HEK293 (cell line): Measurements from ENCODE around the gene KLHL13.

ENCODE experiments used
- CTCF ChIA-PET: fragments of 350-600 bp; formaldehyde crosslinking; extraction: SDS; loops from one replicate; lab custom pipeline; 2021; ENCODE audit warnings: antibody characterized with exemption; lab: Yijun Ruan, JAX
- POLR2A ChIA-PET: fragments of 300-600 bp; formaldehyde crosslinking; extraction: SDS; loops from one replicate; lab custom pipeline; 2020; ENCODE audit warnings: antibody characterized with exemption, inconsistent platforms; lab: Yijun Ruan, JAX
- H3K27ac ChIP-seq: fragments of 200-500 bp; sonication (Bioruptor generic); 2 replicates; pipeline ENCODE4 v1.5.1; 2014; ENCODE audit warnings: low read depth, low read length, control low read depth, inconsistent platforms; ENCODE audit errors: extremely low read depth
- H3K36me3 ChIP-seq, 2 experiments: fragments of 200-500 bp in 1 of 2; sonication (Bioruptor generic) in 1 of 2; 1 replicate in 1 of 2; 2 replicates in 1 of 2; pipeline ENCODE4 v1.5.1; 2014 to 2017; ENCODE audit warnings: inconsistent platforms in 2 of 2, low read length in 2 of 2; ENCODE audit not compliant: control insufficient read depth in 2 of 2, insufficient read depth in 1 of 2
- H3K4me1 ChIP-seq: fragments of 200-500 bp; sonication (Bioruptor generic); 2 replicates; pipeline ENCODE4 v1.5.1; 2014; ENCODE audit warnings: mild to moderate bottlenecking, low read length, inconsistent platforms; ENCODE audit not compliant: control insufficient read depth, insufficient read depth
- H3K4me3 ChIP-seq: 2 replicates; pipeline ENCODE4 v1.5.1; 2011; ENCODE audit warnings: low read depth, mild to moderate bottlenecking, control low read depth, low read length, moderate library complexity
- H3K9me3 ChIP-seq: fragments of 200-500 bp; sonication (Bioruptor generic); 2 replicates; pipeline ENCODE4 v1.5.1; 2014; ENCODE audit warnings: low read depth, low read length, inconsistent platforms; ENCODE audit not compliant: control insufficient read depth, insufficient read depth
- BCL11B ChIP-seq: fragments of 450-650 bp; formaldehyde crosslinking; IDR thresholded peaks from 2 replicates; pipeline ENCODE4 v1.5.1; 2016; ENCODE audit warnings: low read depth, missing biosample characterization, missing genetic modification characterization
- ELK4 ChIP-seq: IDR thresholded peaks from 2 replicates; pipeline ENCODE4 v1.6.1; 2011; ENCODE audit warnings: mild to moderate bottlenecking, low read depth, low read length, borderline replicate concordance
- GLIS2 ChIP-seq: fragments of 450-650 bp; formaldehyde crosslinking; IDR thresholded peaks from 2 replicates; pipeline ENCODE4 v1.5.1; 2016; ENCODE audit warnings: missing biosample characterization, missing genetic modification characterization
- HOXA7 ChIP-seq: sonication (generic); formaldehyde crosslinking; IDR thresholded peaks from 2 replicates; pipeline ENCODE4 v1.8.1; 2022; ENCODE audit warnings: missing genetic modification reagents, borderline replicate concordance
- TCF7L2 ChIP-seq: IDR thresholded peaks from 2 replicates; pipeline ENCODE4 v1.6.1; 2011; ENCODE audit warnings: low read depth, mild to moderate bottlenecking, inconsistent platforms, low read length, moderate library complexity, borderline replicate concordance
- WT1 ChIP-seq: fragments of 450-650 bp; formaldehyde crosslinking; IDR thresholded peaks from 2 replicates; pipeline ENCODE4 v1.5.1; 2016; ENCODE audit warnings: missing biosample characterization, missing genetic modification characterization
- YY2 ChIP-seq: fragments of 450-650 bp; formaldehyde crosslinking; IDR thresholded peaks from 2 replicates; pipeline ENCODE4 v1.5.1; 2016; ENCODE audit warnings: missing biosample characterization, missing genetic modification characterization
- ZBTB48 ChIP-seq: fragments of 450-650 bp; formaldehyde crosslinking; IDR thresholded peaks from 2 replicates; pipeline ENCODE4 v1.5.1; 2016; ENCODE audit warnings: missing biosample characterization, missing genetic modification characterization
- ZNF155 ChIP-seq: fragments of 450-650 bp; formaldehyde crosslinking; IDR thresholded peaks from 2 replicates; pipeline ENCODE4 v1.5.1; 2016; ENCODE audit warnings: missing biosample characterization, missing genetic modification characterization
- ZNF18 ChIP-seq: fragments of 450-650 bp; formaldehyde crosslinking; IDR thresholded peaks from 2 replicates; pipeline ENCODE4 v1.5.1; 2016; ENCODE audit warnings: missing biosample characterization, missing genetic modification characterization
- ZNF211 ChIP-seq: fragments of 450-650 bp; formaldehyde crosslinking; IDR thresholded peaks from 2 replicates; pipeline ENCODE4 v1.5.1; 2016; ENCODE audit warnings: low read depth, missing biosample characterization, missing genetic modification characterization
- ZNF214 ChIP-seq: fragments of 450-650 bp; formaldehyde crosslinking; IDR thresholded peaks from 2 replicates; pipeline ENCODE4 v1.5.1; 2017; ENCODE audit warnings: missing biosample characterization, mild to moderate bottlenecking, missing genetic modification characterization, borderline replicate concordance
- ZNF24 ChIP-seq: fragments of 450-650 bp; formaldehyde crosslinking; IDR thresholded peaks from 2 replicates; pipeline ENCODE4 v1.5.1; 2016; ENCODE audit warnings: missing biosample characterization, missing genetic modification characterization
- ZNF292 ChIP-seq: fragments of 450-650 bp; formaldehyde crosslinking; IDR thresholded peaks from 2 replicates; pipeline ENCODE4 v1.5.1; 2016; ENCODE audit warnings: low read depth, missing biosample characterization, missing genetic modification characterization, borderline replicate concordance
- ZNF354C ChIP-seq: fragments of 450-650 bp; formaldehyde crosslinking; IDR thresholded peaks from 2 replicates; pipeline ENCODE4 v1.5.1; 2016; ENCODE audit warnings: missing biosample characterization, missing genetic modification characterization, low read depth, borderline replicate concordance
- ZNF416 ChIP-seq: fragments of 450-650 bp; formaldehyde crosslinking; IDR thresholded peaks from 2 replicates; pipeline ENCODE4 v1.5.1; 2016; ENCODE audit warnings: missing biosample characterization, missing genetic modification characterization
- ZNF623 ChIP-seq: fragments of 450-650 bp; formaldehyde crosslinking; IDR thresholded peaks from 2 replicates; pipeline ENCODE4 v1.5.1; 2016; ENCODE audit warnings: missing biosample characterization, missing genetic modification characterization
- ZNF664 ChIP-seq: fragments of 450-650 bp; formaldehyde crosslinking; IDR thresholded peaks from 2 replicates; pipeline ENCODE4 v1.5.1; 2016; ENCODE audit warnings: missing biosample characterization, missing genetic modification characterization
- ZNF670 ChIP-seq: fragments of 450-650 bp; formaldehyde crosslinking; IDR thresholded peaks from 2 replicates; pipeline ENCODE4 v1.5.1; 2016; ENCODE audit warnings: missing biosample characterization, missing genetic modification characterization, low read depth
- ZNF707 ChIP-seq: fragments of 450-650 bp; formaldehyde crosslinking; IDR thresholded peaks from 2 replicates; pipeline ENCODE4 v1.5.1; 2016; ENCODE audit warnings: missing biosample characterization, missing genetic modification characterization
- ZNF785 ChIP-seq: fragments of 450-650 bp; formaldehyde crosslinking; IDR thresholded peaks from 2 replicates; pipeline ENCODE4 v1.5.1; 2016; ENCODE audit warnings: missing biosample characterization, missing genetic modification characterization
- ZNF791 ChIP-seq: fragments of 450-650 bp; formaldehyde crosslinking; IDR thresholded peaks from 2 replicates; pipeline ENCODE4 v1.5.1; 2016; ENCODE audit warnings: missing biosample characterization, missing genetic modification characterization
- ZNF837 ChIP-seq: fragments of 450-650 bp; formaldehyde crosslinking; IDR thresholded peaks from 2 replicates; pipeline ENCODE4 v1.5.1; 2016; ENCODE audit warnings: missing biosample characterization, missing genetic modification characterization
- ZSCAN30 ChIP-seq: fragments of 450-650 bp; IDR thresholded peaks from 2 replicates; pipeline ENCODE4 v1.5.1; 2018; ENCODE audit warnings: missing biosample characterization, mild to moderate bottlenecking, missing genetic modification characterization, moderate library complexity
- TF ChIP-seq, protein P1 (sequence below): fragments of 450-650 bp; formaldehyde crosslinking; IDR thresholded peaks from 2 replicates; pipeline ENCODE4 v1.5.1; 2016; ENCODE audit warnings: missing biosample characterization, missing genetic modification characterization, borderline replicate concordance
- TF ChIP-seq, protein P2 (sequence below): fragments of 450-650 bp; formaldehyde crosslinking; optimal IDR thresholded peaks from 2 replicates; pipeline ENCODE3; 2016; ENCODE audit warnings: missing biosample characterization, mild to moderate bottlenecking, missing genetic modification characterization
- TF ChIP-seq, protein P3 (sequence below): fragments of 450-650 bp; formaldehyde crosslinking; IDR thresholded peaks from 2 replicates; pipeline ENCODE4 v1.5.1; 2016; ENCODE audit warnings: missing biosample characterization, missing genetic modification characterization

KLHL13 gene

GRCh38 chrX:117982694-117983392 lies 133.8 kb downstream of the KLHL13 start:
- no peak overlapping the region for H3K4me3 ChIP-seq
- no peaks in the 10 kb centered on the region for H3K9me3 ChIP-seq
- CTCF ChIA-PET, result interaction anchor here (0.6 to 2.9 kb wide), 4 partner anchors 9 to 1493 kb away, joined by 3 to 19 read pairs (median 4); no protein-coding TSS in a partner anchor
- H3K27ac ChIP-seq, result no peak overlapping the region
- no peaks in the 10 kb centered on the region for H3K4me1 ChIP-seq
- TF ChIP-seq ELK4 (no peak), ZBTB48 (tag by site-specific recombination) (no peak), WT1 (tag by site-specific recombination) (no peak), ZNF664 (no peak), TCF7L2 (no peak)
- TF ChIP-seq, protein P1, sequence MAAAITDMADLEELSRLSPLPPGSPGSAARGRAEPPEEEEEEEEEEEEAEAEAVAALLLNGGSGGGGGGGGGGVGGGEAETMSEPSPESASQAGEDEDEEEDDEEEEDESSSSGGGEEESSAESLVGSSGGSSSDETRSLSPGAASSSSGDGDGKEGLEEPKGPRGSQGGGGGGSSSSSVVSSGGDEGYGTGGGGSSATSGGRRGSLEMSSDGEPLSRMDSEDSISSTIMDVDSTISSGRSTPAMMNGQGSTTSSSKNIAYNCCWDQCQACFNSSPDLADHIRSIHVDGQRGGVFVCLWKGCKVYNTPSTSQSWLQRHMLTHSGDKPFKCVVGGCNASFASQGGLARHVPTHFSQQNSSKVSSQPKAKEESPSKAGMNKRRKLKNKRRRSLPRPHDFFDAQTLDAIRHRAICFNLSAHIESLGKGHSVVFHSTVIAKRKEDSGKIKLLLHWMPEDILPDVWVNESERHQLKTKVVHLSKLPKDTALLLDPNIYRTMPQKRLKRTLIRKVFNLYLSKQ (tag by site-specific recombination), result no peak
- TF ChIP-seq, protein P2, sequence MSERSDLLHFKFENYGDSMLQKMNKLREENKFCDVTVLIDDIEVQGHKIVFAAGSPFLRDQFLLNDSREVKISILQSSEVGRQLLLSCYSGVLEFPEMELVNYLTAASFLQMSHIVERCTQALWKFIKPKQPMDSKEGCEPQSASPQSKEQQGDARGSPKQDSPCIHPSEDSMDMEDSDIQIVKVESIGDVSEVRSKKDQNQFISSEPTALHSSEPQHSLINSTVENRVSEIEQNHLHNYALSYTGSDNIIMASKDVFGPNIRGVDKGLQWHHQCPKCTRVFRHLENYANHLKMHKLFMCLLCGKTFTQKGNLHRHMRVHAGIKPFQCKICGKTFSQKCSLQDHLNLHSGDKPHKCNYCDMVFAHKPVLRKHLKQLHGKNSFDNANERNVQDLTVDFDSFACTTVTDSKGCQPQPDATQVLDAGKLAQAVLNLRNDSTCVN (tag by site-specific recombination), result no peak
- no peaks in the 10 kb centered on the region for H3K36me3 ChIP-seq
- POLR2A ChIA-PET, result no interaction called here

DNA sequence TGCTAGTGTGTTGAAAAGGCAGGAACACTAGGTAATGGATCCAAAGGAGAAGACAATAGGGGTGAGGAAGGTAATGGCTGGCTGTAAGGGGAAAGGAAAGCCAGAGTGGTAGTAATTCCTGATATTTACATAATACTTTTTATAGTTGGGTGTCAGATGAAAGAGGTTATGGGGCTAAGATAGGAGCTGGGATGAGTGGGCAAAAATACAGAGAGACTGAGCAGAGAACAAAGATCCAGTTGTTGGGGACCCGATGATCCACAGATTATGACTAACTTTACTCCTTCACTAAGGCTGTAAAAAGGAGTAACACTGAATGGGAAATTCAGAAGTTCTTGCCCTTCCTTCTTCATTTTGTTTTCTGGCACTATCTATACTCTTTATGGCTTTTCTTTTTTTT lies 138.2 kb downstream of the KLHL13 start:
- no peaks in the 10 kb centered on the region for H3K36me3 ChIP-seq
- no peak overlapping the region for H3K27ac ChIP-seq
- TF ChIP-seq ZNF155, result no peak
- no peak for TF ChIP-seq ZNF416 (tag by site-specific recombination)
- no peak for TF ChIP-seq ZSCAN30 (tag by site-specific recombination)
- TF ChIP-seq ZNF354C (tag by site-specific recombination), result no peak
- no peak for TF ChIP-seq ZNF791 (tag by site-specific recombination)
- TF ChIP-seq HOXA7 (CRISPR knock-in tag), result no peak
- no peak for TF ChIP-seq ZNF837 (tag by site-specific recombination)
- TF ChIP-seq ZNF623 (tag by site-specific recombination), result no peak
- TF ChIP-seq ZNF670 (tag by site-specific recombination), result no peak
- H3K9me3 ChIP-seq, result no peaks in the 10 kb centered on the region
- ChIA-PET POLR2A (no interaction called here), CTCF (no interaction called here)
- no peaks in the 10 kb centered on the region for H3K4me1 ChIP-seq
- H3K4me3 ChIP-seq, result no peak overlapping the region

GRCh38 chrX:117977526-117977925 lies 139.1 kb downstream of the KLHL13 start:
- H3K36me3 ChIP-seq, result no peaks in the 10 kb centered on the region
- no peaks in the 10 kb centered on the region for H3K9me3 ChIP-seq
- ChIA-PET POLR2A (no interaction called here), CTCF (no interaction called here)
- peaks cover 3% of the 10 kb centered on the region for H3K4me1 ChIP-seq
- H3K4me3 ChIP-seq, result no peak overlapping the region
- TF ChIP-seq BCL11B, result no peak
- TF ChIP-seq ZBTB48 (tag by site-specific recombination), result no peak
- no peak for TF ChIP-seq GLIS2
- TF ChIP-seq ZNF707 (tag by site-specific recombination), result no peak
- no peak for TF ChIP-seq ZNF18 (tag by site-specific recombination)
- no peak for TF ChIP-seq ZNF211 (tag by site-specific recombination)
- no peak for TF ChIP-seq ZNF292 (tag by site-specific recombination)
- TF ChIP-seq ZNF214 (tag by site-specific recombination), result no peak
- TF ChIP-seq YY2 (tag by site-specific recombination), result no peak
- no peak for TF ChIP-seq ZNF24
- TF ChIP-seq, protein P3, sequence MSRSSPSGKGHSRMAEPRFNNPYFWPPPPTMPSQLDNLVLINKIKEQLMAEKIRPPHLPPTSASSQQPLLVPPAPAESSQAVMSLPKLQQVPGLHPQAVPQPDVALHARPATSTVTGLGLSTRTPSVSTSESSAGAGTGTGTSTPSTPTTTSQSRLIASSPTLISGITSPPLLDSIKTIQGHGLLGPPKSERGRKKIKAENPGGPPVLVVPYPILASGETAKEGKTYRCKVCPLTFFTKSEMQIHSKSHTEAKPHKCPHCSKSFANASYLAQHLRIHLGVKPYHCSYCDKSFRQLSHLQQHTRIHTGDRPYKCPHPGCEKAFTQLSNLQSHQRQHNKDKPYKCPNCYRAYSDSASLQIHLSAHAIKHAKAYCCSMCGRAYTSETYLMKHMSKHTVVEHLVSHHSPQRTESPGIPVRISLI (tag by site-specific recombination), result no peak
- TF ChIP-seq ZNF785, result no peak
- H3K27ac ChIP-seq, result no peak overlapping the region
